Right cardiac atrium (tissue), 5 donors: Measurements from ENCODE around the gene RABL6. TPM values are rescaled to one million over a fixed set of nuclear protein-coding genes. Genes with fewer than 3 reads are reported as not detected.
"Not testable (repeated sequence)": the region's sequence is repeated elsewhere in the genome, so short reads cannot be mapped to it uniquely, and the experiment has no call there.

ENCODE experiments used
- ATAC-seq, 2 donors: fragments of 200-7000 bp; cut with Tn5 transposase; one replicate each; pipeline versions ENCODE4 v1.8.0 to v1.9.1; 2020; ENCODE audit warnings: moderate library complexity in 2 of 2, mild to moderate bottlenecking in 1 of 2
- DNase-seq, 3 donors: peaks; one replicate each; pipeline ENCODE4 v3.0.0-alpha.2; 2020
- H3K27ac ChIP-seq: one replicate; pipeline ENCODE4 v1.5.1; 2013; ENCODE audit warnings: mild to moderate bottlenecking, low read length, control low read depth, moderate library complexity
- H3K27me3 ChIP-seq: one replicate; pipeline ENCODE4 v1.6.1; 2013; ENCODE audit not compliant: control insufficient read depth, insufficient read depth
- H3K4me1 ChIP-seq: one replicate; pipeline ENCODE4 v1.6.1; 2013; ENCODE audit warnings: low read length; ENCODE audit not compliant: control insufficient read depth, insufficient read depth
- H3K4me3 ChIP-seq: one replicate; pipeline ENCODE4 v1.5.1; 2013; ENCODE audit warnings: low read length, control low read depth
- H3K9me3 ChIP-seq: one replicate; pipeline ENCODE4 v1.6.1; 2013; ENCODE audit warnings: low read length; ENCODE audit not compliant: control insufficient read depth
- WGBS: extraction: QIAGEN DNeasy Blood & Tissue Kit; methylation state at CpG from one replicate; pipeline ENCODE4 v1.1.7; 2013; 5-methylcytosine and 5-hydroxymethylcytosine counted together
- intact Hi-C, 4 donors: fragments of 100-400 bp; cut with DNase I; formaldehyde crosslinking; loops; one replicate each; pipeline versions ENCODE4 v1.11.0 to v1.14.0; 2022 to 2023
- polyA plus RNA-seq: library from polyadenylated mRNA; stranded (reverse); fragments of 200-250 nt; gene quantifications from one replicate; pipeline ENCODE4 v1.2.3, GENCODE V29; 2013
- total RNA-seq, 4 donors: library from RNA; stranded (reverse); fragmentation: NEBNext Ultra II Directional; extraction: Animal tissue kit (Norgen Biotek cat#: 25700); gene quantifications; one replicate each; pipeline ENCODE4 v1.2.1, GENCODE V29; 2021
- donor health status: healthy with polysubstance abuse.
- donor health status: DM: no; HTN: yes; CAD: no.
- donor health status: DM: no; HTN: no; CAD: no.
- donor health status: DM: no; HTN: yes; CAD: no; lungs with severe emphysema.
- donor health status: DM: yes; HTN: yes; CAD: no.

RABL6 gene
- total and polyA plus RNA-seq, 5 donors = 67.3 to 87.2 (median 72.1) TPM

GRCh38 chr9:136788644-136789522 is 18.9 kb upstream of the RABL6 start:
- H3K4me3 ChIP-seq, H3K27me3 ChIP-seq, ATAC-seq, H3K9me3 ChIP-seq, H3K27ac ChIP-seq, H3K4me1 ChIP-seq: not testable (repeated sequence)
- intact Hi-C loops = loop anchor here in 3 of 4 donors (5.0 to 10.0 kb wide), 2 partner anchors 248 to 276 kb away; no protein-coding TSS in a partner anchor
- peak in 1 of 3 donors; percentile 50 for DNase-seq
- 49% methylated on average over 27 of the region's 27 CpGs for WGBS

DNA sequence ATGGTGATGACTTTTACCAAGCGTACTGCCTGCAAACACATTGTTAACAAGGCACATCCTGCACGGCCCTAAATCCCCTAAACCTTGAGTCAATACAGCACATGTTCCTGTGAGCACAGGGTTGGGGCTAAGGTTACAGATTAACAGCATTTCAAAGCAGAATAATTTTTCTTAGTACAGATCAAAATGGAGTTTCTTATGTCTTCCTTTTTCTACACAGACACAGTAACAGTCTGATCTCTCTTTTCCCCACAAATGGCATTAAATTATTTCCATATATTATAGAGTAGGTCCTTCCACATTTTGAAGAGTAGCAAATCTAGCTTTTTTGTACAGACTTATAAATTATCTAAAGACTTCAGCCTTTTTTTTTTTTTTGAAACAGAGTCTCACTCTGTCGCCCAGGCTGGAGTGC is 18.2 kb upstream of the RABL6 start:
- no peak for ATAC-seq
- H3K4me3 ChIP-seq = no peak overlapping the region
- no peaks in the 10 kb centered on the region for H3K4me1 ChIP-seq
- WGBS = 59% methylated on average over 3 of the region's 3 CpGs
- H3K27me3 ChIP-seq = no peaks in the 10 kb centered on the region
- no peak overlapping the region for H3K27ac ChIP-seq
- intact Hi-C loops = loop anchor here in 3 of 4 donors (5.0 to 10.0 kb wide), 2 partner anchors 248 to 275 kb away; no protein-coding TSS in a partner anchor
- no peak for DNase-seq
- no peaks in the 10 kb centered on the region for H3K9me3 ChIP-seq

DNA sequence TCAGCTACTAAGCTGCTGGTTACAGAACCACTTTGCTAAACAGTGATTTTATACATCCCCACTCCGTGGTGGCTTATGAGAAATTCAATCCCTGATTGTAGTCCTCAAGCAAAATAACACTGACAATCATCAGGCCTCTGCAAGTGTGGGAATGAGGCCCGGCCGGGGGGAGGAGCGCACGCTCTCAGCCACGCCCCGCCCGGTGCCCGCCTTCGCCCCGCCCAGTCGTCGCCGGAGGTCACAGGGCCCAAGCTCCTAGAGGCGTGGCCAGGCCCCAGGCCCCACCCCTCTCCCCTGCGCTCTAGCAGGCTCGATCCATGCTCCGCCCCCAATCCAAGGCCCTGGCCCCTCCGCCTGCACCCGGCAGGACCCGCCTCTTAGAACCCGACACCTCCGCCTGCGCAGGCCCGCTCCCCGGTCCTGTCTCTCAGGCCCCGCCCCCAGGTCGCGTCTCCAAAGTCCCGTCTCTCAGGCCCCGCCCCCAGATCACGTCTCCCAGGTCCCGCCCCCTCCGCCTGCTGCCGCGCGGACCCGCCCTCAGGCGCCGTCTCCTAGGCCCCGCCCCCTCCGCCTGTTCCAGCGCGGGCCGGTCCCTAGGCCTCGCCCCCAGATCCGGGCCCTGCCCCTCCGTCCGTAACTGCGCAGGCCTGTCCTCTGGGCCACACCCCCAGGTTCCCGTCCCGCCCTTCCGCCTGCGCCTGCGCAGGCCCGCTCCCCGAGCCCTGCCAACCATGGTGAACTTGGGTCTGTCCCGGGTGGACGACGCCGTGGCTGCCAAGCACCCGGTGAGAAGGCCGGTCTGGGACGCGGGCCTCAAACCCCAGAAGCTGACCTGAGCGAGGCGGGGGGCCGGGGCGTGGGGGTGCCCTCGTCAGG is 16.9 kb upstream of the RABL6 start, which contains the start of gene TMEM141:
Gene TMEM141 (plus strand): TSS at position 705 of the 876 bp plus-strand sequence. CDS start 27 bp downstream, at position 732.
- Histone ChIP-seq H3K4me1 (peaks cover 1% of the 10 kb centered on the region), H3K4me3 (peak within 1 kb of the TSS; percentile 55), H3K27me3 (no peaks in the 10 kb centered on the region), H3K27ac (peak within 1 kb of the TSS; percentile 85), H3K9me3 (no peaks in the 10 kb centered on the region)
- intact Hi-C loops = loop anchor here in 2 of 4 donors (5.0 to 10.0 kb wide), 2 partner anchors 151 to 154 kb away; partner anchors contain the start of genes FBXW5 (in 2 of the 2) and C8G (in 1 of the 2)
- DNase-seq (peak; percentile 100), ATAC-seq (peak; percentile 96 to 97)
- WGBS = 1% methylated on average over 70 of the region's 70 CpGs

DNA sequence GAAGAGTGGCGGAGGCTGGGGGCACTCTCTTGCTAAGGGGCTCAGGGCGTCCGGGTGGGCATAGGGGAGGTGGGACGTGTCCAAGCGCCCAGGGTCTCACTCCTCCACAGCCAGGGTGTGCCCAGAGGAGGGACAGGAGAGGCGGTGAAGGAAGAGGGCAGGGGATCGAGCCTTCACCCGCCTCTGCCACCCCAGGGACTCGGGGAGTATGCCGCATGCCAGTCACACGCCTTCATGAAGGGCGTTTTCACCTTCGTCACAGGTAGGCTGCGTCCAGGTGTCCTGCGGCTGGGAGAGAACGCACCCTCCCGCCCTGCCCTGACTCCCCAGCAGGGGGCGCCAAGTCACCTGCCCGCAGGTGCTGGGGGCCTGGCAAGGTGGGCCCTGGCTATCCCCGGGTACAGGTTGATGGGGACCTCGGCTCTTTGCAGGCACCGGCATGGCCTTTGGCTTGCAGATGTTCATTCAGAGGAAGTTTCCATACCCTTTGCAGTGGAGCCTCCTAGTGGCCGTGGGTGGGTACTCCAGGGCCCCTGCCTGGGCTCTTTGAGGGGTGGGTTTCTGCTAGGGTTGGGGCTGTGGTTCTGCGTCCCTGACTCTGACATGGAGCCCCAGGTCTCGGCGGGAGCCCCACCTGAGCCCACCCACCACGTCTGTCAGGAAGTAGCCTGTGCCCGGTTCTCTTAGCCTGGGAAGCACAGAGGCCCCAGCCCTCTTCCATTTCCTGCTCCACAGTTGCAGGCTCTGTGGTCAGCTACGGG is 16.1 kb upstream of the RABL6 start:
- H3K4me3 ChIP-seq = peak overlapping the region; percentile 55
- H3K4me1 ChIP-seq = peaks cover 5% of the 10 kb centered on the region
- peak in 2 of 3 donors; percentile 64 to 87 for DNase-seq
- H3K27ac ChIP-seq = peak overlapping the region; percentile 85
- H3K27me3 ChIP-seq = no peaks in the 10 kb centered on the region
- H3K9me3 ChIP-seq = no peaks in the 10 kb centered on the region
- intact Hi-C loops = loop anchor here in 2 of 4 donors (5.0 to 10.0 kb wide), 2 partner anchors 151 to 153 kb away; partner anchors contain the start of genes FBXW5 (in 2 of the 2) and C8G (in 1 of the 2)
- WGBS = 2% methylated on average over 29 of the region's 29 CpGs
- ATAC-seq = peak; percentile 0 to 4

DNA sequence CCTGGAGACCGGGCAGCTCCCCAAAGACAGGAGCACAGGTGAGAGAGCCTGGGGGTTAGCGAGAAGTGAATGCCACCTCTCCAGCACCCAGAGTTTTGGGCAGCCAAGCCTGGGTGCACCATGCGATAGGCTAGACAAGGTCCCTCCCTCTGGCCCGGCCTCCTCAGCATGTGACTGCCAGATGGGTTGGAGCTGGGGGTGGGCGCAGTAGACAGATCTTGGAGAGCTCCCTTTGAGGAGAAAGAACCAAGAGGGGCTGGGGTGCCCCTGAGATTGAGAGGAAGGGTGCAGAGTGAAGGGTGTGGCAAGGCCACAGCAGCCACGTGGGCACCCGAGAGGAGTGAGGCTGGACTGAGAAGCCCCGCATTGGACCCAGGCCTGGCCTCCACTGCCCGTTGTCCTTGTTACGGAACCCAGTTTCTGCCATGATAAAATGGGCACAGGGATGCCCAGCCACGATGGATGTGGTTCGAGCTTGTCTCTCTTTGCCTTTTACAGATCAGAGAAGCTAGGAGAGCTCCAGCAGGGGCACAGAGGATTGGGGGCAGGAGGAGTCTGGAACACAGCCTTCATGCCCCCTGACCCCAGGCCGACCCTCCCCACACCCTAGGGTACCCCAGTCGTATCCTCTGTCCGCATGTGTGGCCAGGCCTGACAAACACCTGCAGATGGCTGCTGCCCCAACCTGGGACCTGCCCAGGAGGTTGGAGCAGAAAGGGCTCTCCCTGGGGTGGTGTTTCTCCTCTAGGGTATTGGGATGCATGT is 15.2 kb upstream of the RABL6 start:
- DNase-seq (peak in 2 of 3 donors; percentile 71 to 74), ATAC-seq (no peak)
- Histone ChIP-seq H3K27ac (peak overlapping the region; percentile 4), H3K4me1 (peaks cover 5% of the 10 kb centered on the region), H3K27me3 (no peaks in the 10 kb centered on the region), H3K4me3 (no peak overlapping the region), H3K9me3 (no peaks in the 10 kb centered on the region)
- WGBS = 69% methylated on average over 15 of the region's 15 CpGs
- intact Hi-C loops = loop anchor here in 2 of 4 donors (5.0 to 10.0 kb wide), 2 partner anchors 150 to 152 kb away; partner anchors contain the start of genes FBXW5 (in 2 of the 2) and C8G (in 1 of the 2)

DNA sequence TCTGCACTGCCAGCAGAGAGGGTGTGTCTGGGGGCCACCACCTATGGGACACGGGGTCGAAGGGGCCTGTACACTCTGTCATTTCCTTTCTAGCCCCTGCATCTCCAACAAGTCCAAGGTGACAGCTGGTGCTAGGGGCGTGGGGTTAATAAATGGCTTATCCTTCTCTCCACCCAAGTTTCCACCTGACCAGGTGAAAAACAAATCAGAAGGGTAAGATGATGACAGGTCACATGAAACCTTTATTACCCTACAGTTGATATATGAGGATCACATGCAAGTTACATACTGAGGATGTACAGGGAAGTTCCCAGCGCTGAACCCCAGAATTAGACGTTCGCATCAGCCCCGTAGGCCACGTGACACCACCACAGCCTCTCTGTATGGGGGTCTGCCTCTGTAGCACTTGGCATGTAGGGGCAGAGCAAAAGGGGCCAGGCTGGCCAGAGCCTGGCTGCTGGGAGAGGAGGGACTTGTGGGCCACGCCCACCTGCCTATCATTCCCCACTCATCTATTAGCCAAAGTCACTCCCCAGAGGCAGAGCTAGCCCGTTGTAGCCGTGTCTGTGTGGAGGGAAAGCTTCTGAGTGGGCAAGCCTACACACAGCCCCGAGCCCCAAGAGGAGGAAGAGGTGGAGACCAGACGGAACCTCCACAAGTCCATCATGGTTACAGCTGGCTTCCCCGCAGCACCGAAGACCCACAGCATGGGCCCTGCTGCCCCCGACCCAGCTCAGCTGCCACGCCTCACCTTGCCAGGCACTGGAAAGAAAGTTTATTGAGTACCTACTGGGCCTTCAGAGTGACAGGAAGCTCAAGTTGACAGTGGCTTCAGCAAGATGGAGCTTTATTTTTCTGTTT is 14.4 kb upstream of the RABL6 start:
- WGBS = 70% methylated on average over 17 of the region's 17 CpGs
- Histone ChIP-seq H3K27ac (no peak overlapping the region), H3K9me3 (no peaks in the 10 kb centered on the region), H3K4me1 (peaks cover 5% of the 10 kb centered on the region), H3K4me3 (no peak overlapping the region), H3K27me3 (no peaks in the 10 kb centered on the region)
- ATAC-seq (no peak), DNase-seq (peak in 2 of 3 donors; percentile 65 to 75)
- intact Hi-C loops = loop anchor here in 2 of 4 donors (5.0 to 10.0 kb wide), 2 partner anchors 149 to 151 kb away; partner anchors contain the start of genes FBXW5 (in 2 of the 2) and C8G (in 1 of the 2)

- Histone ChIP-seq H3K27me3 (no peaks in the 10 kb centered on the region), H3K27ac (peak overlapping the region; percentile 54), H3K9me3 (no peaks in the 10 kb centered on the region), H3K4me1 (peaks cover 5% of the 10 kb centered on the region), H3K4me3 (no peak overlapping the region)
- intact Hi-C loops = loop anchor here in 2 of 4 donors (5.0 to 10.0 kb wide), 2 partner anchors 148 to 150 kb away; partner anchors contain the start of genes FBXW5 (in 2 of the 2) and C8G (in 1 of the 2)
- ATAC-seq = no peak
- no peak for DNase-seq
- 78% methylated on average over 14 of the region's 14 CpGs for WGBS
Observed at GRCh38 chr9:136794281-136794999, 13.3 kb upstream of the RABL6 start.

DNA sequence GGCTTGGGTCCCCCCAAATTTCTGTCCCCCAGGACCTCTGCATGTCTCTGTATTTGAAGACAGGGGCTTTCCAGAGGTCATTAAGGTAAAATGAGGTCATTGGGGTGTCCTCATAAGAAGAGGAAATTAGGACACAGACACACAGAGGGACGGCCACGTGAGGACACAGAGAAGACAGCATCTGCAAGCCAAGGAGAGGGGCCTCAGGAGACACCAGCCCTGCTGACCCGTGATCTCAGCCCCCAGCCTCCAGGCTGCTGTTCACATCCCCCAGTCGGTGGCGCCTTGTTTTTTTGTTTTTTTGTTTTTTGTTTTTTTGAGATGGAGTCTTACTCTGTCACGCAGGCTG is 12.8 kb upstream of the RABL6 start:
- WGBS = 45% methylated on average over 6 of the region's 6 CpGs
- Histone ChIP-seq H3K27me3 (no peaks in the 10 kb centered on the region), H3K27ac (peak overlapping the region; percentile 54), H3K9me3 (no peaks in the 10 kb centered on the region), H3K4me1 (peaks cover 5% of the 10 kb centered on the region), H3K4me3 (no peak overlapping the region)
- DNase-seq (peak in 2 of 3 donors; percentile 63 to 70), ATAC-seq (no peak)
- intact Hi-C loops = loop anchor here in 2 of 4 donors (5.0 to 10.0 kb wide), 2 partner anchors 147 to 150 kb away; partner anchors contain the start of genes FBXW5 (in 2 of the 2) and C8G (in 1 of the 2)
